Umbilical cord (tissue), 2 donors: Measurements from ENCODE around the gene SIX5. TPM values are rescaled to one million over a fixed set of nuclear protein-coding genes. Genes with fewer than 3 reads are reported as not detected.
"Not testable (repeated sequence)": the region's sequence is repeated elsewhere in the genome, so short reads cannot be mapped to it uniquely, and the experiment has no call there.

Source experiments
- DNase-seq: peaks from one replicate; pipeline ENCODE4 v3.0.0-alpha.2; 2015; ENCODE audit warnings: low spot score
- total RNA-seq: library from RNA; depleted of rRNA; stranded (reverse); fragments of >200 nt; gene quantifications from one replicate; pipeline ENCODE4 v1.2.3, GENCODE V29; 2014; ENCODE audit warnings: low replicate concordance; ENCODE audit not compliant: insufficient read depth

SIX5 gene
- 18.8 TPM for total RNA-seq

GRCh38 chr19:45768984-45769782 lies at the start of gene SIX5:
SIX5 (minus strand) TSS chr19:45769252; CDS start chr19:45768844, 408 bp downstream.
- DNase-seq: peak; percentile 99

GRCh38 chr19:45817725-45818301 lies 48.8 kb upstream of the SIX5 start:
- no peak for DNase-seq

- DNase-seq: peak; percentile 94
Measured at GRCh38 chr19:45817010-45817724, 48.1 kb upstream of the SIX5 start.

- no peak for DNase-seq
Measured at GRCh38 chr19:45816236-45817009, 47.4 kb upstream of the SIX5 start.

- peak; percentile 66 for DNase-seq
Measured at GRCh38 chr19:45815481-45816216, 46.6 kb upstream of the SIX5 start.

GRCh38 chr19:45814851-45815480 lies 45.9 kb upstream of the SIX5 start, which contains the start of gene RSPH6A:
RSPH6A (minus strand) TSS chr19:45815308; CDS start chr19:45815176, 132 bp downstream.
- no peak for DNase-seq

- no peak for DNase-seq
Measured at GRCh38 chr19:45814166-45814780, 45.2 kb upstream of the SIX5 start.

- DNase-seq: no peak
Measured at GRCh38 chr19:45812297-45812696, 43.2 kb upstream of the SIX5 start.

- DNase-seq: peak; percentile 38
Measured at GRCh38 chr19:45809643-45810159, 40.6 kb upstream of the SIX5 start.

- no peak for DNase-seq
Measured at GRCh38 chr19:45805719-45806118, 36.7 kb upstream of the SIX5 start.

GRCh38 chr19:45804959-45805230 lies 35.8 kb upstream of the SIX5 start:
- no peak for DNase-seq

- DNase-seq: no peak
Measured at GRCh38 chr19:45804140-45804958, 35.3 kb upstream of the SIX5 start.

- no peak for DNase-seq
Measured at GRCh38 chr19:45801603-45802175, 32.6 kb upstream of the SIX5 start.

GRCh38 chr19:45800070-45800553 lies 31.1 kb upstream of the SIX5 start:
- no peak for DNase-seq

- DNase-seq: not testable (repeated sequence)
Measured at GRCh38 chr19:45799541-45799940, 30.5 kb upstream of the SIX5 start.

- peak; percentile 79 for DNase-seq
Measured at GRCh38 chr19:45798995-45799517, 30.0 kb upstream of the SIX5 start.

GRCh38 chr19:45794627-45795026 lies 25.6 kb upstream of the SIX5 start:
- no peak for DNase-seq

- DNase-seq: no peak
Measured at GRCh38 chr19:45793876-45794275, 24.8 kb upstream of the SIX5 start.
